ENCODE results near the gene FBXL7. TPM values are rescaled to one million over a fixed set of nuclear protein-coding genes. Genes with fewer than 3 reads are reported as not detected.

Gene FBXL7
- total RNA-seq, 1 experiment from 2014 or later = not detected

- no peak for DNase-seq (ENCODE audit: unreplicated experiment)
- Mint-ChIP-seq H3K9me3 (ENCODE audit: unreplicated experiment) (no peaks in the 10 kb centered on the region), H3K36me3 (ENCODE audit: insufficient read depth, unreplicated experiment) (no peaks in the 10 kb centered on the region), H3K27me3 (ENCODE audit: insufficient read depth, unreplicated experiment) (no peaks in the 10 kb centered on the region), H3K4me1 (ENCODE audit: insufficient read depth, unreplicated experiment) (no peaks in the 10 kb centered on the region), H3K4me3 (ENCODE audit: unreplicated experiment) (no peak overlapping the region), H3K27ac (ENCODE audit: low read depth, unreplicated experiment) (peak overlapping the region; percentile 33)
- intact Hi-C loops (cut with micrococcal nuclease) = no loop called here
- ChIA-PET POLR2A (no interaction called here), CTCF (interaction anchor here (0.8 to 2.6 kb wide), 3 partner anchors 9 to 12 kb away, joined by 3 to 9 read pairs (median 3); no protein-coding TSS in a partner anchor)
- TF ChIP-seq CTCF (IDR thresholded peaks at IDR 0.05; ENCODE audit: unreplicated experiment) = no peak
- BruUV-seq (replicated peaks) = no TSS peak
Measured at GRCh38 chr5:15983392-15983791, 483.4 kb downstream of the FBXL7 start.

Small RNA genes within 50 kb of the gene (microRNA-seq; reads per million reads assigned to microRNA genes)
- gene MIR887 = 0.53 reads per million
